Kidney (tissue), 22 donors: ENCODE results near the gene TLK2. TPM values are rescaled to one million over a fixed set of nuclear protein-coding genes. Genes with fewer than 3 reads are reported as not detected.
"Not testable (repeated sequence)": the region's sequence is repeated elsewhere in the genome, so short reads cannot be mapped to it uniquely, and the experiment has no call there.

ENCODE experiments used
- DNase-seq, 5 donors: peaks; one replicate each; pipeline ENCODE4 v3.0.0-alpha.2; 2013 to 2020
- FAIRE-seq: peaks from 2 replicates; lab custom pipeline; 2012; peaks lifted over from hg19 to GRCh38; lab: Jason Lieb, UNC
- H3K27ac ChIP-seq, 2 donors: one replicate each; pipeline ENCODE4 v1.7.0; 2013; ENCODE audit warnings: low read depth in 2 of 2, low read length in 2 of 2, inconsistent platforms in 1 of 2
- H3K27me3 ChIP-seq: one replicate; pipeline ENCODE4 v1.7.1; 2013; ENCODE audit warnings: low read length, inconsistent platforms; ENCODE audit not compliant: control insufficient read depth, insufficient read depth
- H3K36me3 ChIP-seq, 3 donors: one replicate each; pipeline versions ENCODE4 v1.7.0 to v1.7.1; 2013; ENCODE audit warnings: low read length in 3 of 3, control low read depth in 1 of 3, inconsistent platforms in 1 of 3; ENCODE audit not compliant: insufficient read depth in 3 of 3, control insufficient read depth in 2 of 3
- H3K4me1 ChIP-seq, 3 donors: one replicate each; pipeline versions ENCODE4 v1.7.0 to v1.7.1; 2013; ENCODE audit warnings: low read length in 3 of 3, inconsistent platforms in 1 of 3, low read depth in 1 of 3; ENCODE audit not compliant: control insufficient read depth in 2 of 3, insufficient read depth in 2 of 3
- H3K4me3 ChIP-seq, 3 donors: one replicate each; pipeline versions ENCODE4 v1.7.0 to v1.8.1; 2013; ENCODE audit warnings: low read length in 3 of 3, control low read depth in 1 of 3, inconsistent platforms in 1 of 3
- H3K9ac ChIP-seq, 3 donors: one replicate each; pipeline versions ENCODE4 v1.7.0 to v1.7.1; 2013; ENCODE audit warnings: low read length in 3 of 3, control low read depth in 1 of 3, inconsistent platforms in 1 of 3
- H3K9me3 ChIP-seq, 3 donors: one replicate each; pipeline versions ENCODE4 v1.7.0 to v1.7.1; 2013; ENCODE audit warnings: low read length in 3 of 3, control low read depth in 1 of 3, inconsistent platforms in 1 of 3; ENCODE audit not compliant: control insufficient read depth in 2 of 3, insufficient read depth in 1 of 3
- intact Hi-C: fragments of 100-400 bp; cut with DNase I; formaldehyde crosslinking; loops from one replicate; pipeline ENCODE4 v1.11.1; 2022
- long read RNA-seq, 10 donors: library from polyadenylated mRNA in 1 of 10; unstranded in 1 of 10; transcript quantifications; one replicate each; pipeline ENCODE4 v2.0.0 and lab custom pipeline, GENCODE V29; 2021 to 2026
- polyA plus RNA-seq: library from polyadenylated mRNA; stranded (reverse); fragments of 350-450 nt; fragmentation: Illumina TruSeq; extraction: RNeasy Lipid Tissue Mini Kit (QIAGEN cat#74804); gene quantifications from one replicate; pipeline ENCODE4 v1.2.3, GENCODE V29; 2014; ENCODE audit warnings: low read depth, low replicate concordance; ENCODE audit not compliant: insufficient read depth
- total RNA-seq: library from RNA; stranded (reverse); fragmentation: NEBNext Ultra II Directional; extraction: Animal tissue kit (Norgen Biotek cat#: 25700); gene quantifications from one replicate; pipeline ENCODE4 v1.2.1, GENCODE V29; 2021
- TF ChIP-seq, protein P1 (sequence below): IDR thresholded peaks from 3 replicates; pipeline ENCODE4 v1.5.1; 2012; ENCODE audit warnings: mild to moderate bottlenecking, moderate library complexity, borderline replicate concordance; ENCODE audit not compliant: insufficient read depth; ENCODE audit errors: extremely low read depth
- donor health status: control.
- donor health status: control.
- donor health status: control.
- donor health status: control.
- donor health status: control.
- donor health status: DM: yes; HTN: yes; CAD: no.
- donor health status: Normal renal cell carcinoma (clear cell type).

TLK2 gene
- total RNA-seq = 43.0 TPM
- polyA plus RNA-seq = 15.6 TPM
- long read RNA-seq, donor 1, partial matches to known transcripts = 10 of 13 reads
- long read RNA-seq, donor 1, other reads (novel, unspliced or antisense) = 0 of 13 reads
- long read RNA-seq, donor 2, transcript TLK2-208 (1 exons, 3,536 nt) = major isoform, 7 of 9 reads
- long read RNA-seq, donor 2, partial matches to known transcripts = 0 of 9 reads
- long read RNA-seq, donor 2, other reads (novel, unspliced or antisense) = 0 of 9 reads
- long read RNA-seq, donor 3, transcript TLK2-208 (1 exons, 3,536 nt) = major isoform, 9 of 10 reads
- long read RNA-seq, donor 3, partial matches to known transcripts = 0 of 10 reads
- long read RNA-seq, donor 3, other reads (novel, unspliced or antisense) = 0 of 10 reads
- long read RNA-seq, donor 4, transcript TLK2-208 (1 exons, 3,536 nt) = major isoform, 7 of 10 reads
- long read RNA-seq, donor 4, partial matches to known transcripts = 0 of 10 reads
- long read RNA-seq, donor 4, other reads (novel, unspliced or antisense) = 0 of 10 reads
- long read RNA-seq, donor 5, partial matches to known transcripts = 0 of 2 reads
- long read RNA-seq, donor 5, other reads (novel, unspliced or antisense) = 0 of 2 reads
- long read RNA-seq, donor 6, transcript TLK2-208 (1 exons, 3,536 nt) = major isoform, 5 of 5 reads
- long read RNA-seq, donor 6, partial matches to known transcripts = 0 of 5 reads
- long read RNA-seq, donor 6, other reads (novel, unspliced or antisense) = 0 of 5 reads
- long read RNA-seq, donor 7, partial matches to known transcripts = 3 of 25 reads
- long read RNA-seq, donor 7, other reads (novel, unspliced or antisense) = 14 of 25 reads
- long read RNA-seq, donor 8, transcript TLK2-208 (1 exons, 3,536 nt) = major isoform, 7 of 8 reads
- long read RNA-seq, donor 8, partial matches to known transcripts = 0 of 8 reads
- long read RNA-seq, donor 8, other reads (novel, unspliced or antisense) = 0 of 8 reads
- long read RNA-seq, donor 9, partial matches to known transcripts = 0 of 2 reads
- long read RNA-seq, donor 9, other reads (novel, unspliced or antisense) = 0 of 2 reads
- long read RNA-seq, donor 10, transcript TLK2-208 (1 exons, 3,536 nt) = major isoform, 10 of 19 reads
- long read RNA-seq, donor 10, partial matches to known transcripts = 8 of 19 reads
- long read RNA-seq, donor 10, other reads (novel, unspliced or antisense) = 0 of 19 reads

DNA sequence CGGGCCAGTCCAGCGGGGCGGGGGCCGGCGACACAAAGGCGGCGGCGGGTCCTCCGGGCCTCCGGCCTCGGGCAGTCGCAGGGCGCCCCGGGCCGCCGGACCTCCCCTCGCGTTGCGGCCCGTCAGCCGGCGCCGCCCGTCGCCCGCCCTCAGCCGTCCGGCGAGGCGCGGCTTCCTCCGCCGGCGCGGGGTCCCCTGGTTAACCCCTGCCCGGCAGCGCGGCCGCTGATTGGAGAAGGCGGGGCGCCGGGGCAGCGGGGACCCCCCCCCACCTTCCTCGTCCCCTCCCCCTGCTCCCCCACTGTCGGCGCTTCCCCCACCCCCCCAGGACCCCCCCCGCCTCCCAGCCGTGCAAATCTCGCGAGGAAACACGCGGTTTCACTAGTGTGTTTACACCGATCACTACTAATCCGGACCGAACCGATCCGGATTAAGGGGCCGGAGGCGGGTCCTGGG lies at the start of gene TLK2:
Gene TLK2, plus strand, starts transcription at position 402 of the 456 bp plus-strand sequence. CDS start 2,301 bp downstream, outside the sequence.
- H3K27ac ChIP-seq = peak within 1 kb of the TSS; percentile 60 to 82
- DNase-seq = peak; percentile 88 to 95 (median 92)
- no peak for FAIRE-seq
- TF ChIP-seq, protein P1, sequence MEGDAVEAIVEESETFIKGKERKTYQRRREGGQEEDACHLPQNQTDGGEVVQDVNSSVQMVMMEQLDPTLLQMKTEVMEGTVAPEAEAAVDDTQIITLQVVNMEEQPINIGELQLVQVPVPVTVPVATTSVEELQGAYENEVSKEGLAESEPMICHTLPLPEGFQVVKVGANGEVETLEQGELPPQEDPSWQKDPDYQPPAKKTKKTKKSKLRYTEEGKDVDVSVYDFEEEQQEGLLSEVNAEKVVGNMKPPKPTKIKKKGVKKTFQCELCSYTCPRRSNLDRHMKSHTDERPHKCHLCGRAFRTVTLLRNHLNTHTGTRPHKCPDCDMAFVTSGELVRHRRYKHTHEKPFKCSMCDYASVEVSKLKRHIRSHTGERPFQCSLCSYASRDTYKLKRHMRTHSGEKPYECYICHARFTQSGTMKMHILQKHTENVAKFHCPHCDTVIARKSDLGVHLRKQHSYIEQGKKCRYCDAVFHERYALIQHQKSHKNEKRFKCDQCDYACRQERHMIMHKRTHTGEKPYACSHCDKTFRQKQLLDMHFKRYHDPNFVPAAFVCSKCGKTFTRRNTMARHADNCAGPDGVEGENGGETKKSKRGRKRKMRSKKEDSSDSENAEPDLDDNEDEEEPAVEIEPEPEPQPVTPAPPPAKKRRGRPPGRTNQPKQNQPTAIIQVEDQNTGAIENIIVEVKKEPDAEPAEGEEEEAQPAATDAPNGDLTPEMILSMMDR = no peak
- intact Hi-C loops = no loop called here
- H3K4me1 ChIP-seq = no peaks in the 10 kb centered on the region
- H3K4me3 ChIP-seq = peak within 1 kb of the TSS; percentile 58 to 71 (median 64)
- H3K9ac ChIP-seq = peak within 1 kb of the TSS; percentile 22 to 73 (median 55)
- H3K36me3 ChIP-seq = peaks cover 0 to 5% (median 0%) of the 10 kb centered on the region in 3 donors
- no peaks in the 10 kb centered on the region for H3K27me3 ChIP-seq
- no peaks in the 10 kb centered on the region for H3K9me3 ChIP-seq

DNA sequence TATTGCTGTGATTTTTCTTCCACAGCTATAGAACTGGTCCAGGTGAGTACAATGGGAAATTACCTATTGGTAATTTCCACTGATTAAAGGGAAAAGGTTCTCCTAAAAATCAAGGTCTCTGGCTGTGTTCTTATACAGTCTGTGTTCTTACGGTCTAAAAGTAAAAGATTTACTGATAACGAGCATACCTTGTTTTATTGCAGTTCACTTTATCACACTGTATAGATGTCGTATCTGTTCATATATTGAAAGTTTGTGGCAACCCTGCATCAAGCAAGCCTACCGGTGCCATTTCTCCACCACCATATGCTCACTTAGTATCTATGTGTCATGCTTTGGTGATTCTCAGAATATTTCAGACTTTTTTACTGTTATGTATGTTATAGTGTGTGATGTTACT lies 43.4 kb upstream of the TLK2 start:
- DNase-seq, H3K9ac ChIP-seq, H3K36me3 ChIP-seq, FAIRE-seq, H3K4me1 ChIP-seq, H3K27me3 ChIP-seq, H3K4me3 ChIP-seq, H3K9me3 ChIP-seq, intact Hi-C loops, H3K27ac ChIP-seq: not testable (repeated sequence)

DNA sequence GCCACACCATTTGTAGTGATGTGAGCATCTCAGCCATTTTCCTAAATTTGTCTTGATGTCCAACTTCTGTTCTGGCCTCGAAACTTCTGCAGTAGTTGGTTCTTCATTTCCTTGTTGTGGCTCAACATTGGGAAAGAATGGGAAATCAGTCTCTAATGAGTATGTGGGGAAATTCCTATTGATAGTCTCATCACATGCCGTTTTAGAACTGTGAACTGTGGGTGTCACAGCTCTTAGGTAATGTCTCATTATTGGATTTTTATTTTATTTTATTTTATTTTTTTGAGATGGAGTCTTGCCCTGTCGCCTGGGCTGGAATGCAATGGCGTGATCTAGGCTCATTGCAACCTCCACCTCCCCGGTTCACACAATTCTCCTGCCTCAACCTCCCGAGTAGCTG lies 37.4 kb upstream of the TLK2 start:
- DNase-seq, H3K4me1 ChIP-seq, intact Hi-C loops, H3K9ac ChIP-seq, H3K36me3 ChIP-seq, FAIRE-seq, H3K4me3 ChIP-seq, H3K9me3 ChIP-seq, H3K27ac ChIP-seq, H3K27me3 ChIP-seq: not testable (repeated sequence)

DNA sequence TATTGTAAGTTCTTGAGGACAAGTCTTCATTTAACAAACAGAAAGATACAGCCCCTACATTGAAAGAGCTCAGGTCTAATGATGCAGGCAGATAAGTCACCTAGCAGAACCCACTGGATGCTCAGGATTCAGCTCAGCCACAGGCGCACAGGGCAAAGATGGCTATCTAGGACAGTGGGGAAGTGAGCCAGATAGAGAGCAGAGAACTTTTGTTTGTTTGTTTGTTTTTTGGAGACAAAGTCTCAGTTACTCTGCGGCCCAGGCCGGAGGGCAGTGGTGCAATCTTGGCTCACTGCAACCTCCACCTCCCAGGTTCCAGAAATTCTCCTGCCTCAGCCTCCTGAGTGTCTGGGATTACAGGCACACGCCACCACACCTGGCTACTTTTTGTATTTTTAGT lies 34.6 kb upstream of the TLK2 start:
- H3K9ac ChIP-seq = no peak overlapping the region
- TF ChIP-seq, protein P1 = no peak
- H3K4me1 ChIP-seq = no peaks in the 10 kb centered on the region
- H3K9me3 ChIP-seq = no peaks in the 10 kb centered on the region
- FAIRE-seq (no peak), DNase-seq (no peak)
- no peak overlapping the region for H3K4me3 ChIP-seq
- H3K36me3 ChIP-seq = peaks cover 2 to 15% (median 5%) of the 10 kb centered on the region in 3 donors
- H3K27ac ChIP-seq = no peak overlapping the region
- H3K27me3 ChIP-seq = no peaks in the 10 kb centered on the region
- intact Hi-C loops = no loop called here

DNA sequence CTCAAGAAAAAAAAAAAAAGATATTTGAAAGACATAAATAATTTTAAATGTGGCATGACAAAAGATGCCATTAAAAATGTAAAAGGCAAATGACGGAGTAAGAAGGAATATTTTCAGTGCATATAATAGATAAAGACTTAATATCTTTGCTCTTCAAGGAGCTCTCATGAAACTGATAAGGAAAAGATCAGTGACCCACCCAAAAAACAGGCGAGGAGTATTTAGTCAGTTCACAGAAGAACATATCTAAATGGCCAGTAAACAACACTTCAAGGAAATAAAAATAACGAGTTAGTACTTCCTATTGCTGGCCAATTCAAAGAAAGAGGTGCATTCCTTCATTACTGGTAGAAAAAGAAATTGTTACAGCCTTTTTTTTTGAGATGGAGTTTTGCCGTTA lies 32.8 kb upstream of the TLK2 start:
- FAIRE-seq, H3K9ac ChIP-seq, H3K9me3 ChIP-seq, intact Hi-C loops, H3K27ac ChIP-seq, H3K4me1 ChIP-seq, H3K4me3 ChIP-seq, DNase-seq, H3K27me3 ChIP-seq: not testable (repeated sequence)
- H3K36me3 ChIP-seq = peaks cover 2 to 15% (median 5%) of the 10 kb centered on the region in 3 donors

DNA sequence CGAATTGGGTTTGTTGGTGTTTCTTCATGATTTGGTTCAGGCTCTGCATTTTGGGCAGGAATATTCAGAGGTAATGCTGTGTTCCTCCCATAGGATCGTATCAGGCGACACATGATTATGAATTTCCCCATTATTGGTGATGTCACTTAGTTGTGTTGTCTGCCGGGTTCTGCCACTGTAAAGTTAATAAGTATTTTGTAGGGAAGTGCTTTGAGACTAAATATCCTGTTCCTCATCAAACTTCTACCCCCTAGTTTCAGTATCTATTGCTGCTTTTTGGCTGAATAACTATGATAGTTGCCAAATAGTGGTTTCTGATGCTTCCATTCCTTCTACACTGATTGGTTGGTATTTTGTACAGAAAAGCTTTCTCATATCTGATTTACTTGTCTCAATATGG lies 26.4 kb upstream of the TLK2 start:
- H3K9ac ChIP-seq, H3K4me1 ChIP-seq, H3K9me3 ChIP-seq, H3K4me3 ChIP-seq, H3K27ac ChIP-seq, H3K36me3 ChIP-seq, DNase-seq, intact Hi-C loops, FAIRE-seq, H3K27me3 ChIP-seq: not testable (repeated sequence)
